RWPE1 (cell line): Measurements from ENCODE around the gene NQO1.
"Not testable (repeated sequence)": the region's sequence is repeated elsewhere in the genome, so short reads cannot be mapped to it uniquely, and the experiment has no call there.

ENCODE experiments used
- CTCF ChIA-PET: fragments of 350-600 bp; sonication (Branson Sonifier 250); formaldehyde crosslinking; extraction: SDS; loops from one replicate; lab custom pipeline; 2021; lab: Yijun Ruan, JAX
- POLR2A ChIA-PET: fragments of 400-600 bp; formaldehyde crosslinking; extraction: SDS; loops from one replicate; lab custom pipeline; 2020; ENCODE audit warnings: antibody characterized with exemption; ENCODE audit not compliant: low non-redundant PET; lab: Yijun Ruan, JAX
- DNase-seq: peaks from one replicate; pipeline ENCODE4 v3.0.0; 2012; ENCODE audit warnings: low spot score
- H3K27ac ChIP-seq: fragments of 450-650 bp; 2 replicates; pipeline ENCODE4 v1.5.1; 2017
- TF ChIP-seq, protein P1 (sequence below): fragments of 450-650 bp; conservative IDR thresholded peaks from 2 replicates; pipeline ENCODE4 v1.5.1; 2017; ENCODE audit warnings: low read depth, mild to moderate bottlenecking

Gene NQO1

DNA sequence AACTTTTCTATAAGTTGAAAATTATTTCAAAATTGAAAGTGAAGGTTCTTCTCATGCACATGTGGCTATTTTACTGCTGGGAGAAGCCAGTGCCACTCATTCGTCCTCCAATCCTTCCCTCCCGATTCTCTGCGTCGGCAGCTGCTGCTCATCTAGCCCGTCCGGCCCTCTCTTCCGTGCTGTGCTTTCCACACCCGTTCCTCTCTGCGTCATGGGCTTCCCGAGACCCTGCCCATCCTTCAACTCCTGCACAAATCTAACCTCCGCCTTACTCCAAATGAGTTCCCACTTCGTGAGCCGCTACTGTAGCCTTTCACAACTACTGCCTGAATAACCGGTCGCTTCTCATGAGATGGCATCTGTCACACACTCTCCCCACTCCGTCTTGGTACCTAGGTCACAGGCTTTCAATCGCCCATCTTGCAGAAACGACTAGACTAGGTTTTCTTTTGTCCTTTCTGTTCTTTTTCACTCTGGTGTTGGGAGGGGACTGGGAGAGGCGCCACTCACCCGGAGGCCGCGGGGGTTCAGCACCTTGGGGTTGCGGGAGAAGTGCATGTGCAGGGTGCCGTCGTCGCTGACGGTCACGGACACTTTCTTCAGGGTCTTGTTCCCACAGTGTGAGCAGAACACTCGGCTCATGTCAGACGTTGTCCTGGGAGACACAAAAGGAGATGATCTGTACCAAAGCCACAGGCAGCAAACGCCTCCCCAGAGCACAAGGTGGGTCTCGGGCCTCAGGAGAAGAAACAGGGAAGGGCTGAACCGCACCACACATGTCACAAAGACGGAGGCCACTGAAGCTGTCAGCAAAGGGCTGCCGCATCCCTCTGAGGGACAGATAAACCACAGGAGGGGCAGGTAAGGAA is 18.2 kb upstream of the NQO1 start:
- ChIA-PET POLR2A (no interaction called here), CTCF (no interaction called here)
- TF ChIP-seq, protein P1, sequence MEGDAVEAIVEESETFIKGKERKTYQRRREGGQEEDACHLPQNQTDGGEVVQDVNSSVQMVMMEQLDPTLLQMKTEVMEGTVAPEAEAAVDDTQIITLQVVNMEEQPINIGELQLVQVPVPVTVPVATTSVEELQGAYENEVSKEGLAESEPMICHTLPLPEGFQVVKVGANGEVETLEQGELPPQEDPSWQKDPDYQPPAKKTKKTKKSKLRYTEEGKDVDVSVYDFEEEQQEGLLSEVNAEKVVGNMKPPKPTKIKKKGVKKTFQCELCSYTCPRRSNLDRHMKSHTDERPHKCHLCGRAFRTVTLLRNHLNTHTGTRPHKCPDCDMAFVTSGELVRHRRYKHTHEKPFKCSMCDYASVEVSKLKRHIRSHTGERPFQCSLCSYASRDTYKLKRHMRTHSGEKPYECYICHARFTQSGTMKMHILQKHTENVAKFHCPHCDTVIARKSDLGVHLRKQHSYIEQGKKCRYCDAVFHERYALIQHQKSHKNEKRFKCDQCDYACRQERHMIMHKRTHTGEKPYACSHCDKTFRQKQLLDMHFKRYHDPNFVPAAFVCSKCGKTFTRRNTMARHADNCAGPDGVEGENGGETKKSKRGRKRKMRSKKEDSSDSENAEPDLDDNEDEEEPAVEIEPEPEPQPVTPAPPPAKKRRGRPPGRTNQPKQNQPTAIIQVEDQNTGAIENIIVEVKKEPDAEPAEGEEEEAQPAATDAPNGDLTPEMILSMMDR = no peak
- no peak for DNase-seq
- H3K27ac ChIP-seq = peak overlapping the region; percentile 49

GRCh38 chr16:69741951-69742904 is 15.9 kb upstream of the NQO1 start:
- POLR2A ChIA-PET = no interaction called here
- TF ChIP-seq, protein P1 = no peak
- DNase-seq = no peak
- CTCF ChIA-PET = interaction anchor here (1.1 kb wide), 1 partner anchor 12 kb away, joined by 9 read pairs; the partner anchor contains the start of gene NOB1
- H3K27ac ChIP-seq = peak overlapping the region; percentile 73

DNA sequence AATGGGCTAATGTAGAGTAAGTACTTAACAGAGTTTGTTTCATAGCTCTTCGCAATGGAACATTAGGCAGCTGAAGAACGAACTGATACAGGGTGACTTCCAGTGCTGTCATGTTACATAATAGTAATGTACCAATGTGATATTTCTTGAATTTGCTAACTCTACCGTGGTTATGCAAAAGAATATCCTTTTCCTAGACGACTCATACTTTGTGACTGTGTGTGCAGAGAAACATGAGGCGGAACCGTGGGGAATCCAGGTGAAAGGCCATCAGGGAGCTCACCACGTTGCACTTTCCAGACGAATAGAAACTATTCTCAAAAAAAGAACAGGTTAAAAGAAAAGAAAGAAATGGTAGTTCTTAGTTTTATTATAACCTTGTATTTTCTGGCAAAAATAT is 15.2 kb upstream of the NQO1 start:
- TF ChIP-seq, protein P1 = no peak
- ChIA-PET CTCF (interaction anchor here (1.1 kb wide), 1 partner anchor 13 kb away, joined by 9 read pairs; the partner anchor contains the start of gene NOB1), POLR2A (interaction anchor here (0.6 kb wide), 1 partner anchor 12 kb away, joined by 3 read pairs; no protein-coding TSS in a partner anchor)
- peak overlapping the region; percentile 73 for H3K27ac ChIP-seq
- no peak for DNase-seq

GRCh38 chr16:69732101-69732500 is 5.7 kb upstream of the NQO1 start:
- H3K27ac ChIP-seq = no peak overlapping the region
- no peak for DNase-seq
- POLR2A ChIA-PET = interaction anchor here (0.5 kb wide), 1 partner anchor 311 kb away, joined by 3 read pairs; no protein-coding TSS in a partner anchor
- CTCF ChIA-PET = interaction anchor here (0.7 kb wide), 1 partner anchor 22 kb away, joined by 8 read pairs; the partner anchor contains the start of gene NOB1
- TF ChIP-seq, protein P1 = no peak

DNA sequence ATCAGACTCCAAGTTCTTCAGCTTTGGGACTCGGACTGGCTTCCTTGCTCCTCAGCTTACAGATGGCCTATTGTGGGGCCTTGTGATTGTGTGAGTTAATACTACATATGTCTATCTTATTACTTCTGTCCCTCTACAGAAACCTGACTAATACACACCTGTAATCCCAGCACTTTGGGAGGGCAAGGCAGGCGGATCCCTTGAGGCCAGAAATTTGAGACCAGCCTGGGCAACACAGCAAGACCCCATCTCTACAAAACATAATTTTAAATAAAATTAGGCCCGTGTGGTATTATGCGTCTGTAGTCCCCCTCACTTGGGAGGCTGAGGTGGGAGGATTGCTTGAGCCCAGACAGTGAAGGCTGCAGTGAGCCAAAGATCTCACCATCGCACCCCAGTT is 4.9 kb upstream of the NQO1 start:
- H3K27ac ChIP-seq, POLR2A ChIA-PET, CTCF ChIA-PET, DNase-seq: not testable (repeated sequence)

GRCh38 chr16:69729030-69729429 is 2.7 kb upstream of the NQO1 start:
- H3K27ac ChIP-seq = peak overlapping the region; percentile 98
- CTCF ChIA-PET = interaction anchor here (0.5 to 0.7 kb wide), 3 partner anchors 12 to 26 kb away, joined by 3 to 4 read pairs (median 3); partner anchors contain the start of gene NOB1
- POLR2A ChIA-PET = interaction anchor here (0.7 kb wide), 1 partner anchor 12 kb away, joined by 3 read pairs; no protein-coding TSS in a partner anchor
- not testable (repeated sequence) for DNase-seq

DNA sequence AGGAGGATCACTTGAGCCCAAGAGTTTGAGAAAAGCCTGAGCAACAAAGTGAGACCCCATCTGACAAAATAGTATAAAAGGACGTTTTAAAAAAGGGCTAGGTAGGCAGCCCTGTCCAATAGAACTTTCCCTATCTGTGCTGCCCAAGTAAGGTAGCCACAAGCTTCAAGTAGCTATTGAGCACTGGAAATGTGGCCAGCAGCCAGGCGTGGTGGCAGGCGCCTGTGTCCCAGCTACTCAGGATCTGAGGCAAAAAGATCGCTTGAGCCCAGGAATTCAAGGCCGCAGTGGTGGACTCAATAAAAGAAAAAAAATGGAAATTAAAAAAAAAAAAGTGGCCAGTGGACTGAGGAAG is 1.5 kb upstream of the NQO1 start:
- TF ChIP-seq, protein P1 = no peak
- peak overlapping the region; percentile 98 for H3K27ac ChIP-seq

More for the DNA sequence above, 1.5 kb upstream of the NQO1 start:
- DNase-seq = no peak
- ChIA-PET CTCF (no interaction called here), POLR2A (interaction anchor here (1.0 kb wide), 1 partner anchor 27 kb away, joined by 3 read pairs; the partner anchor contains the start of gene NOB1)
